ENCODE measurements around the gene GPC1. TPM values are rescaled to one million over a fixed set of nuclear protein-coding genes. Genes with fewer than 3 reads are reported as not detected.

GPC1 gene
- total and polyA plus RNA-seq, 10 of the 15 experiments (the other 5 are each of a cell fraction or from before 2014, with no cell fraction given), result 0.06 to 0.77 (median 0.23) TPM; not detected in 3

DNA sequence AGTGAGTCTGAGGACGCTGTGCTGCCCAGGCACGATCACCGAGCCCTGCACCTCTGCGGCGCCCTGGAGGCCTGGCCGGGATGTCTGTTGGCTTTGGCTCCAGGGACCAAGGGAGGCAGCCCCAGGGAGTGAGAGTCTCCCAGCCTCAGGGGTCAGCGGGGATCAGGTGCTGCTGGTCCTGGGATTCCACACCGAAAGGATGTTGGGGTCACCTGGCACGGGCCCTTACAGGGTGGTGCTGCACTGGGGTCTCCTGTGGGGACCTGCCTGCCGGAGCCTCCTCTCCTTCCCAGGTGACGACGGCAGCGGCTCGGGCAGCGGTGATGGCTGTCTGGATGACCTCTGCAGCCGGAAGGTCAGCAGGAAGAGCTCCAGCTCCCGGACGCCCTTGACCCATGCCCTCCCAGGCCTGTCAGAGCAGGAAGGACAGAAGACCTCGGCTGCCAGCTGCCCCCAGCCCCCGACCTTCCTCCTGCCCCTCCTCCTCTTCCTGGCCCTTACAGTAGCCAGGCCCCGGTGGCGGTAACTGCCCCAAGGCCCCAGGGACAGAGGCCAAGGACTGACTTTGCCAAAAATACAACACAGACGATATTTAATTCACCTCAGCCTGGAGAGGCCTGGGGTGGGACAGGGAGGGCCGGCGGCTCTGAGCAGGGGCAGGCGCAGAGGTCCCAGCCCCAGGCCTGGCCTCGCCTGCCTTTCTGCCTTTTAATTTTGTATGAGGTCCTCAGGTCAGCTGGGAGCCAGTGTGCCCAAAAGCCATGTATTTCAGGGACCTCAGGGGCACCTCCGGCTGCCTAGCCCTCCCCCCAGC lies 30.5 kb downstream of the GPC1 start:
- Histone ChIP-seq H3K4me1 (ENCODE audit: control insufficient read depth, insufficient read depth, low read length) (peaks cover 6% of the 10 kb centered on the region), H3K27me3 (replicated peaks in 1 of 2; ENCODE audit: control insufficient read depth in 2 of 2, insufficient read depth in 2 of 2, low read length in 1 of 2) (no peaks in the 10 kb centered on the region), H3K27ac (ENCODE audit: control insufficient read depth, insufficient read depth) (no peak overlapping the region), H2AFZ (ENCODE audit: control insufficient read depth, low read depth, low read length) (no peak overlapping the region), H4K20me1 (ENCODE audit: control insufficient read depth, insufficient read depth) (no peaks in the 10 kb centered on the region), H3K9me3 (replicated peaks; ENCODE audit: control insufficient read depth, insufficient read depth, low read length) (no peaks in the 10 kb centered on the region), H3K4me3 (no peak overlapping the region), H3K79me2 (ENCODE audit: control insufficient read depth, insufficient read depth, low read length) (no peaks in the 10 kb centered on the region), H3K9ac (ENCODE audit: control insufficient read depth, insufficient read depth, low read length) (no peak overlapping the region), H3K4me2 (ENCODE audit: control insufficient read depth, insufficient read depth) (no peak overlapping the region), H3K36me3 (ENCODE audit: control insufficient read depth in 2 of 2, insufficient read depth in 2 of 2, low read length in 1 of 2) (no peaks in the 10 kb centered on the region)
- 62% methylated on average over 25 of the region's 28 CpGs for WGBS (ENCODE audit: insufficient coverage, insufficient replicate concordance, low lambda C conversion rate, missing lambda C conversion rate)
- DNase-seq (ENCODE audit: low read depth, low spot score) (no peak), FAIRE-seq (no peak), ATAC-seq (no peak)
- in situ Hi-C loops (cut with MboI) (no loop called here), intact Hi-C loops (cut with micrococcal nuclease; ENCODE audit: unreplicated experiment) (no loop called here)
- POLR2A ChIA-PET, result no interaction called here
- CTCF ChIA-PET, result no interaction called here
- no TSS peak for BruUV-seq (replicated peaks)
- TF ChIP-seq, protein P1, sequence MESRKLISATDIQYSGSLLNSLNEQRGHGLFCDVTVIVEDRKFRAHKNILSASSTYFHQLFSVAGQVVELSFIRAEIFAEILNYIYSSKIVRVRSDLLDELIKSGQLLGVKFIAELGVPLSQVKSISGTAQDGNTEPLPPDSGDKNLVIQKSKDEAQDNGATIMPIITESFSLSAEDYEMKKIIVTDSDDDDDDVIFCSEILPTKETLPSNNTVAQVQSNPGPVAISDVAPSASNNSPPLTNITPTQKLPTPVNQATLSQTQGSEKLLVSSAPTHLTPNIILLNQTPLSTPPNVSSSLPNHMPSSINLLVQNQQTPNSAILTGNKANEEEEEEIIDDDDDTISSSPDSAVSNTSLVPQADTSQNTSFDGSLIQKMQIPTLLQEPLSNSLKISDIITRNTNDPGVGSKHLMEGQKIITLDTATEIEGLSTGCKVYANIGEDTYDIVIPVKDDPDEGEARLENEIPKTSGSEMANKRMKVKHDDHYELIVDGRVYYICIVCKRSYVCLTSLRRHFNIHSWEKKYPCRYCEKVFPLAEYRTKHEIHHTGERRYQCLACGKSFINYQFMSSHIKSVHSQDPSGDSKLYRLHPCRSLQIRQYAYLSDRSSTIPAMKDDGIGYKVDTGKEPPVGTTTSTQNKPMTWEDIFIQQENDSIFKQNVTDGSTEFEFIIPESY (IDR thresholded peaks at IDR 0.05), result no peak
- no peak for TF ChIP-seq USF1 (IDR thresholded peaks at IDR 0.05; ENCODE audit: borderline replicate concordance, extremely low read length, insufficient read depth, low read depth, low read length)
- no peak for TF ChIP-seq ZNF207 (IDR thresholded peaks at IDR 0.05; ENCODE audit: borderline replicate concordance)
- TF ChIP-seq NFYA (IDR thresholded peaks at IDR 0.05; ENCODE audit: borderline replicate concordance, low read depth, low read length), result no peak
- RAD21 ChIA-PET (ENCODE audit: unreplicated experiment), result no interaction called here
- SMC1A ChIA-PET (ENCODE audit: uncharacterized antibody, unreplicated experiment), result no interaction called here
